Natural killer cell (primary cell): Measurements from ENCODE around the gene IFT27. TPM values are rescaled to one million over a fixed set of nuclear protein-coding genes. Genes with fewer than 3 reads are reported as not detected.

Experiments
- ATAC-seq, 3 donors: fragments of 150-1000 bp in 2 of 3; fragments of 200-7000 bp in 1 of 3; cut with Tn5 transposase; 1 replicate in 1 of 3; 2 replicates in 2 of 3; pipeline ENCODE4 v1.10.0; 2021; ENCODE audit warnings: mild to moderate bottlenecking in 2 of 3, moderate library complexity in 2 of 3
- DNase-seq, 2 donors: peaks; one replicate each; pipeline versions ENCODE4 v3.0.0 to v3.0.0-alpha.2; 2013 to 2021; ENCODE audit warnings: mixed read lengths in 1 of 2
- H3K27ac ChIP-seq: one replicate; pipeline ENCODE4 v1.5.1; 2013; ENCODE audit warnings: mild to moderate bottlenecking, low read length
- H3K27me3 ChIP-seq: one replicate; pipeline ENCODE4 v1.6.1; 2013; ENCODE audit warnings: low read length; ENCODE audit not compliant: control insufficient read depth, insufficient read depth
- H3K36me3 ChIP-seq: one replicate; pipeline ENCODE4 v1.6.1; 2013; ENCODE audit warnings: low read length; ENCODE audit not compliant: control insufficient read depth, insufficient read depth
- H3K4me1 ChIP-seq: one replicate; pipeline ENCODE4 v1.6.1; 2013; ENCODE audit warnings: low read length; ENCODE audit not compliant: control insufficient read depth, insufficient read depth
- H3K4me3 ChIP-seq: one replicate; pipeline ENCODE4 v1.5.1; 2013; ENCODE audit warnings: low read length
- H3K9me3 ChIP-seq: one replicate; pipeline ENCODE4 v1.6.1; 2013; ENCODE audit warnings: low read length; ENCODE audit not compliant: control insufficient read depth, insufficient read depth
- H3K27ac Mint-ChIP-seq, 2 donors: one replicate each; pipeline ENCODE4 v1.8.0; 2022; ENCODE audit warnings: mild to moderate bottlenecking in 2 of 2, mixed read lengths in 2 of 2, moderate library complexity in 1 of 2
- H3K27me3 Mint-ChIP-seq, 2 donors: one replicate each; pipeline ENCODE4 v1.8.0; 2022; ENCODE audit warnings: low read depth in 2 of 2, mixed read lengths in 2 of 2
- H3K36me3 Mint-ChIP-seq: one replicate; pipeline ENCODE4 v1.8.0; 2022; ENCODE audit warnings: mixed read lengths
- H3K4me1 Mint-ChIP-seq, 2 donors: one replicate each; pipeline ENCODE4 v1.8.0; 2022; ENCODE audit warnings: mixed read lengths in 2 of 2
- H3K4me3 Mint-ChIP-seq: one replicate; pipeline ENCODE4 v1.8.0; 2022; ENCODE audit warnings: mild to moderate bottlenecking, moderate library complexity, mixed read lengths
- H3K9me3 Mint-ChIP-seq, 2 donors: one replicate each; pipeline ENCODE4 v1.8.0; 2022; ENCODE audit warnings: mixed read lengths in 2 of 2
- CTCF ChIP-seq: fragments of 200-600 bp; IDR thresholded peaks from one replicate; pipeline ENCODE4 v1.8.0; 2022; ENCODE audit warnings: antibody characterized with exemption
- WGBS: methylation state at CpG from one replicate; pipeline ENCODE4 v1.1.7; 2013; ENCODE audit warnings: missing lambda C conversion rate; ENCODE audit not compliant: insufficient coverage; 5-methylcytosine and 5-hydroxymethylcytosine counted together
- intact Hi-C: fragments of 100-400 bp; cut with micrococcal nuclease; formaldehyde crosslinking; loops from one replicate; pipeline ENCODE4 v1.14.2; 2022
- total RNA-seq, 4 donors: library from RNA; stranded (reverse); fragments of 120-200 nt in 1 of 4; gene quantifications; one replicate each; pipeline versions ENCODE4 v1.2.3 to v1.2.4, GENCODE V29; 2013 to 2022

IFT27 gene
- total RNA-seq, 3 donors from 2014 or later (not counting 1 experiment from before 2014, with no cell fraction given), result 16.5 to 30.1 (median 27.1) TPM

DNA sequence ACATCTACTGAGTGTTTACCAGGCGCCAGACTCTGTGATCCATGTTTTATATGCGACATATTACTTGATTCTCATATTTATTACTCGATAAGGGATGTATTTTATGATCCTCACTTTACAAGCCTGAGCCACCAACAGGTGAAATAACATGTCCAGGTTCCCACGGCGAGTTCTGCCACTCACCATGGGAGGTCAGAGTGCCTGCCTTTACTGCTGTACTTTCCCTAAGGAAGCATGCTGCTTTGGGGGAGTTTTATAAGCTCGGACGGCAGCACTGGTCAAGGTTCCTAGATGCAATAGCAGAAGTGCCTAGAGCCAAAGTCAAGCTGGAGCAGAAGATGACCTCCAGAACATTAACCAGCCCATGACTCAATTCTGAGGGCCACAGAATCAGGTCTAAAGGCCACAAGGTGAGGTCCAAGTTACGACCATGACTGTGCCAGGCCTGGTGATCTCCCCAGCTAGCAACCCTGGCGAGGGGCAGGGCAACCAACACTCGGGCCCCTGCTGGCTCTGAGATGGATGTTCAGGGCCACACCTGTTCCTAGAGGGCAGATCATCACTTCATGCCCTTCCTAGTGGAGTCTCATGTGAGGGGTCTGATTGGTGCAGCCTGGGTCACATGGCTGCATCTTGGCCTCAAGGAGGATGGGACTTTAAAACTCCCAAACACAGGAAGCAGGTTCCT lies 14.2 kb downstream of the IFT27 start:
- H3K4me3 Mint-ChIP-seq, result no peak overlapping the region
- H3K36me3 ChIP-seq, result peaks cover 3% of the 10 kb centered on the region
- H3K9me3 ChIP-seq, result no peaks in the 10 kb centered on the region
- DNase-seq, result no peak
- H3K27me3 Mint-ChIP-seq, result no peaks in the 10 kb centered on the region
- intact Hi-C loops, result no loop called here
- H3K27me3 ChIP-seq, result no peaks in the 10 kb centered on the region
- no peak for TF ChIP-seq CTCF
- H3K4me1 ChIP-seq, result no peaks in the 10 kb centered on the region
- 93% methylated on average over 10 of the region's 10 CpGs for WGBS
- peaks cover 5 to 7% of the 10 kb centered on the region in 2 donors for H3K4me1 Mint-ChIP-seq
- H3K9me3 Mint-ChIP-seq, result no peaks in the 10 kb centered on the region
- H3K27ac ChIP-seq, result no peak overlapping the region
- H3K36me3 Mint-ChIP-seq, result no peaks in the 10 kb centered on the region
- no peak for ATAC-seq
- H3K4me3 ChIP-seq, result no peak overlapping the region
- H3K27ac Mint-ChIP-seq, result no peak overlapping the region

DNA sequence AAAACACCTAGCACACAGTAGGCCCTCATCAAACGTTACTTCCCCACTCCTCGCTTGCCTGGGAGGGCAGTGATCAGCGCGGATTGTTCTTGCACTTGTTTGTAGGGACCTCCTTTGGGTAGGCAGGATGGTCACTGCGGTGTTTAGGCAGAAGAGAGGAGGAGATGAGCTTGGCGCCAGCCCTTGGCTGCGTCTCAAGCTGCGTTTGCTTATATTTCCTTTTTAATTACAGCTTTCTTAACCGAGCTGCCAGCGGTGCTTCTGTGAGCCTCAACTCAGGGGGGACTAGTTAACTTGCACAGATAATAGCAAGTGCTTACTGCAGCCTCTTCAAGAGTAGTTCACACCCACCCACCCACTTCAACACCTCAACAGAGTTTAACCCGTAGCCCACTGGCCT lies 15.1 kb downstream of the IFT27 start:
- DNase-seq, result no peak
- Mint-ChIP-seq H3K36me3 (no peaks in the 10 kb centered on the region), H3K4me3 (no peak overlapping the region), H3K9me3 (no peaks in the 10 kb centered on the region), H3K4me1 (peaks cover 5 to 7% of the 10 kb centered on the region in 2 donors), H3K27me3 (no peaks in the 10 kb centered on the region), H3K27ac (no peak overlapping the region)
- Histone ChIP-seq H3K9me3 (no peaks in the 10 kb centered on the region), H3K27ac (no peak overlapping the region), H3K4me1 (no peaks in the 10 kb centered on the region), H3K27me3 (no peaks in the 10 kb centered on the region), H3K36me3 (peaks cover 3% of the 10 kb centered on the region), H3K4me3 (no peak overlapping the region)
- intact Hi-C loops, result no loop called here
- TF ChIP-seq CTCF, result no peak
- no peak for ATAC-seq
- WGBS, result 92% methylated on average over 10 of the region's 11 CpGs

GRCh38 chr22:36759481-36760159 lies 16.3 kb downstream of the IFT27 start:
- Histone ChIP-seq H3K27me3 (no peaks in the 10 kb centered on the region), H3K36me3 (peaks cover 2% of the 10 kb centered on the region), H3K9me3 (no peaks in the 10 kb centered on the region), H3K4me1 (no peaks in the 10 kb centered on the region), H3K27ac (no peak overlapping the region), H3K4me3 (no peak overlapping the region)
- Mint-ChIP-seq H3K9me3 (no peaks in the 10 kb centered on the region), H3K27ac (no peak overlapping the region), H3K36me3 (no peaks in the 10 kb centered on the region), H3K4me3 (no peak overlapping the region), H3K4me1 (peaks cover 5 to 7% of the 10 kb centered on the region in 2 donors), H3K27me3 (peaks cover 0 to 5% of the 10 kb centered on the region in 2 donors)
- no peak for TF ChIP-seq CTCF
- DNase-seq, result no peak
- 91% methylated on average over 19 of the region's 19 CpGs for WGBS
- intact Hi-C loops, result no loop called here
- ATAC-seq, result no peak
